Ureter (tissue), 1 donor: ENCODE results near the gene LYPLAL1. TPM values are rescaled to one million over a fixed set of nuclear protein-coding genes. Genes with fewer than 3 reads are reported as not detected.
"Not testable (repeated sequence)": the region's sequence is repeated elsewhere in the genome, so short reads cannot be mapped to it uniquely, and the experiment has no call there.

Source experiments
- DNase-seq: peaks from one replicate; pipeline ENCODE4 v3.0.0-alpha.2; 2020; ENCODE audit warnings: low spot score
- total RNA-seq: library from RNA; stranded (reverse); gene quantifications from one replicate; pipeline ENCODE4 v1.2.4, GENCODE V29; 2023
- donor health status: DM: yes; HTN: yes; CAD: no.

Gene LYPLAL1
- total RNA-seq, 1 donor from 2014 or later: 49.9 TPM

GRCh38 chr1:219215477-219215876 is 41.8 kb downstream of the LYPLAL1 start:
- no peak for DNase-seq

GRCh38 chr1:219220945-219221344 is 47.3 kb downstream of the LYPLAL1 start:
- no peak for DNase-seq

GRCh38 chr1:219223496-219223895 is 49.8 kb downstream of the LYPLAL1 start:
- no peak for DNase-seq

GRCh38 chr1:219226196-219226595 is 52.5 kb downstream of the LYPLAL1 start:
- no peak for DNase-seq

- no peak for DNase-seq
These were observed 53.8 kb downstream of the LYPLAL1 start for GRCh38 chr1:219227360-219228057.

GRCh38 chr1:219228058-219228419 is 54.4 kb downstream of the LYPLAL1 start:
- DNase-seq: no peak

- DNase-seq: no peak
These were observed 59.2 kb downstream of the LYPLAL1 start for GRCh38 chr1:219232890-219233289.

- DNase-seq: no peak
These were observed 62.3 kb downstream of the LYPLAL1 start for GRCh38 chr1:219235903-219236481.

- DNase-seq: no peak
These were observed 63.4 kb downstream of the LYPLAL1 start for GRCh38 chr1:219236933-219237610.

GRCh38 chr1:219239518-219239917 is 65.8 kb downstream of the LYPLAL1 start:
- DNase-seq: no peak

- no peak for DNase-seq
These were observed 71.2 kb downstream of the LYPLAL1 start for GRCh38 chr1:219244864-219245263.

- DNase-seq: no peak
These were observed 73.8 kb downstream of the LYPLAL1 start for GRCh38 chr1:219247441-219247840.

GRCh38 chr1:219250468-219250867 is 76.8 kb downstream of the LYPLAL1 start:
- DNase-seq: not testable (repeated sequence)

GRCh38 chr1:219257751-219258150 is 84.1 kb downstream of the LYPLAL1 start:
- no peak for DNase-seq

- no peak for DNase-seq
These were observed 87.8 kb downstream of the LYPLAL1 start for GRCh38 chr1:219261454-219261853.
